CD14-positive monocyte (primary cell): ENCODE measurements around the gene ATP2A2. TPM values are rescaled to one million over a fixed set of nuclear protein-coding genes. Genes with fewer than 3 reads are reported as not detected.
A peak's percentile ranks its signal among the peaks of the same experiment; 100 is the strongest.

Experiments used
- DNase-seq, 3 donors: peaks; one replicate each; pipeline ENCODE4 v3.0.0-alpha.2; 2011 to 2022
- H2AFZ ChIP-seq: 2 replicates; pipeline ENCODE4 v1.6.0; 2012; ENCODE audit warnings: mild to moderate bottlenecking, low read depth, low read length, inconsistent platforms; ENCODE audit not compliant: insufficient read depth, poor library complexity, severe bottlenecking
- H3K27ac ChIP-seq, 2 donors: 1 replicate in 1 of 2; 2 replicates in 1 of 2; pipeline ENCODE4 v1.5.1; 2012 to 2013; ENCODE audit warnings: low read length in 2 of 2, control low read depth in 1 of 2, inconsistent platforms in 1 of 2, low read depth in 1 of 2, mild to moderate bottlenecking in 1 of 2
- H3K27me3 ChIP-seq, 2 donors: one replicate each; pipeline versions ENCODE4 v1.6.0 to v1.6.1; 2011 to 2013; ENCODE audit warnings: low read length in 2 of 2; ENCODE audit not compliant: control insufficient read depth in 2 of 2, insufficient read depth in 2 of 2
- H3K36me3 ChIP-seq, 2 donors: replicated peaks in 1 of 2; 1 replicate in 1 of 2; 2 replicates in 1 of 2; pipeline versions ENCODE4 v1.5.1 to v1.6.1; 2012 to 2013; ENCODE audit warnings: low read length in 2 of 2, control low read depth in 1 of 2, inconsistent platforms in 1 of 2, mild to moderate bottlenecking in 1 of 2; ENCODE audit not compliant: insufficient read depth in 2 of 2, control insufficient read depth in 1 of 2
- H3K4me1 ChIP-seq, 2 donors: 1 replicate in 1 of 2; 2 replicates in 1 of 2; pipeline versions ENCODE4 v1.5.1 to v1.6.1; 2012 to 2013; ENCODE audit warnings: low read length in 2 of 2, control low read depth in 1 of 2, inconsistent platforms in 1 of 2, mild to moderate bottlenecking in 1 of 2, moderate library complexity in 1 of 2; ENCODE audit not compliant: insufficient read depth in 2 of 2, control insufficient read depth in 1 of 2
- H3K4me2 ChIP-seq: replicated peaks from 2 replicates; pipeline ENCODE3; 2012; ENCODE audit warnings: low read length, moderate library complexity, mild to moderate bottlenecking; ENCODE audit not compliant: poor library complexity, severe bottlenecking; ENCODE audit errors: extremely low read depth
- H3K4me3 ChIP-seq, 3 experiments: fragments of 200-600 bp in 1 of 3; sonication (generic) in 1 of 3; replicated peaks in 1 of 3; 1 replicate in 2 of 3; 2 replicates in 1 of 3; pipeline ENCODE4 v1.5.1; 2011 to 2013; ENCODE audit warnings: low read length in 3 of 3, mild to moderate bottlenecking in 3 of 3, control low read depth in 2 of 3, low read depth in 2 of 3, inconsistent platforms in 1 of 3, moderate library complexity in 1 of 3
- H3K79me2 ChIP-seq: 2 replicates; pipeline ENCODE4 v1.6.0; 2012; ENCODE audit warnings: mild to moderate bottlenecking, control low read depth, inconsistent platforms, low read length, moderate library complexity; ENCODE audit not compliant: insufficient read depth
- H3K9ac ChIP-seq: 2 replicates; pipeline ENCODE4 v1.6.0; 2017; ENCODE audit warnings: low read length, mild to moderate bottlenecking; ENCODE audit not compliant: insufficient read depth, poor library complexity, severe bottlenecking
- H3K9me3 ChIP-seq, 2 donors: replicated peaks in 1 of 2; 1 replicate in 1 of 2; 2 replicates in 1 of 2; pipeline versions ENCODE4 v1.5.1 to v1.6.1; 2012 to 2013; ENCODE audit warnings: low read length in 2 of 2, control low read depth in 1 of 2; ENCODE audit not compliant: control insufficient read depth in 1 of 2, insufficient read depth in 1 of 2
- H4K20me1 ChIP-seq: 2 replicates; pipeline ENCODE4 v1.6.0; 2012; ENCODE audit warnings: mild to moderate bottlenecking, low read length, control low read depth, moderate library complexity; ENCODE audit not compliant: insufficient read depth
- H3K27ac Mint-ChIP-seq, 7 donors: one replicate each; pipeline ENCODE4 v1.8.0; 2020; ENCODE audit warnings: mild to moderate bottlenecking in 7 of 7, mixed read lengths in 7 of 7, moderate library complexity in 6 of 7, inconsistent platforms in 2 of 7
- H3K27me3 Mint-ChIP-seq, 3 donors: one replicate each; pipeline ENCODE4 v1.8.0; 2021 to 2022; ENCODE audit warnings: low read depth in 3 of 3, mild to moderate bottlenecking in 3 of 3, mixed read lengths in 3 of 3, moderate library complexity in 3 of 3, inconsistent platforms in 1 of 3
- H3K36me3 Mint-ChIP-seq, 2 donors: one replicate each; pipeline ENCODE4 v1.8.0; 2020; ENCODE audit warnings: mixed read lengths in 2 of 2, inconsistent platforms in 1 of 2, mild to moderate bottlenecking in 1 of 2
- H3K4me1 Mint-ChIP-seq: one replicate; pipeline ENCODE4 v1.8.0; 2020; ENCODE audit warnings: mild to moderate bottlenecking, mixed read lengths
- H3K4me3 Mint-ChIP-seq, 2 donors: one replicate each; pipeline ENCODE4 v1.8.0; 2020; ENCODE audit warnings: mild to moderate bottlenecking in 2 of 2, mixed read lengths in 2 of 2, moderate library complexity in 1 of 2
- H3K9me3 Mint-ChIP-seq, 7 donors: one replicate each; pipeline ENCODE4 v1.8.0; 2020 to 2022; ENCODE audit warnings: mixed read lengths in 7 of 7, mild to moderate bottlenecking in 6 of 7, moderate library complexity in 6 of 7, inconsistent platforms in 2 of 7
- WGBS: methylation state at CpG from one replicate; pipeline ENCODE4 v1.1.5; 2013; ENCODE audit warnings: missing lambda C conversion rate; ENCODE audit not compliant: insufficient coverage; 5-methylcytosine and 5-hydroxymethylcytosine counted together
- intact Hi-C, 2 donors: fragments of 100-400 bp; cut with micrococcal nuclease; formaldehyde crosslinking; loops; one replicate each; pipeline versions ENCODE4 v1.15.0 to v1.15.1; 2023
- polyA plus RNA-seq, 3 donors: library from polyadenylated mRNA; depleted of rRNA in 1 of 3; unstranded in 2 of 3; stranded (reverse) in 1 of 3; fragments of 300-500 nt in 2 of 3; fragments of >200 nt in 1 of 3; fragmentation: Illumina TruSeq in 2 of 3; gene quantifications; 1 replicate in 2 of 3; 2 replicates in 1 of 3; pipeline ENCODE4 v1.2.3, GENCODE V29; 2012 to 2021
- TF ChIP-seq, protein P1 (sequence below): fragments of 200-600 bp; IDR thresholded peaks from one replicate; pipeline ENCODE4 v1.8.0; 2022; ENCODE audit warnings: antibody characterized with exemption, mild to moderate bottlenecking

The ATP2A2 gene
- polyA plus RNA-seq, 3 donors: 4.5 to 83.1 (median 6.9) TPM

DNA sequence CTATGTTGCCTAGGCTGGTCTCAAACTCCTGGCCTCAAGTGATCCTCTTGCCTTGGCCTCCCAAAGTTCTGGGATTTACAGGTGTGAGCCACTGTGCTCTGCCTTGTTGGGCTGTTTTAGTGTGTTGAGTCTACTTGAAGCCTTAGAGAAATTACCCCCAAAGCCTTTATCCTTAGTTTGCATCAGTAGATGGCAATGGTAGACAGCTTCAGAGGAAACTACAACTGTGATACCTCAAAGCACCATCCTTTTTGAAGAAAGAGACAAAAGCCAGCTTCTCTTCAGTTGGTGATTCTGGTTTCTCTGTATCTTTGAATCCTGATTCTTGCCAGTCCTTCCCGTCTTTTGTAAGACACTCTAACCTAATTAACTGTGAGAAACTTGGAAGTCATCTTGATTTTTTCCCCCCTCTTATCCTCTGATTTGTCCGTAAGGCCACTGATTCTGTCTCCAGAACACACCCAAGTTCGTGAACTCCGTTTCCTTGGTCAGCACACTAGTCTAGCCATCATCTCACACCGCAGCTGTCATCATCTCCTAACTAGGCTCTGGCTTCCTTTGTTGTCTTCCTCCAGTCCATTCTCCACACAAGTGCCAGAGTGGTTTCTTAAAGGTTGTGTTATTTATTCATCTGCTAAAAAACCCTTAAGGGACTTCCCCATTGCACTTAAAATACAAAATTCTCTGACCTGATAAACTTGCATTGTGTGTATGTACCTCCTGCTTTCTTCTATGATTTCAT lies 20.2 kb downstream of the ATP2A2 start:
- Histone ChIP-seq H3K27ac (peak overlapping the region in 1 of 2 donors; percentile 58), H3K4me2 (no peak overlapping the region), H3K4me3 (no peak overlapping the region), H3K9ac (no peak overlapping the region), H3K27me3 (no peaks in the 10 kb centered on the region), H4K20me1 (peaks cover 97% of the 10 kb centered on the region), H3K4me1 (peaks cover 9 to 14% of the 10 kb centered on the region in 2 donors), H3K9me3 (no peaks in the 10 kb centered on the region), H3K79me2 (peaks cover 100% of the 10 kb centered on the region), H2AFZ (no peak overlapping the region), H3K36me3 (peaks cover 69 to 93% of the 10 kb centered on the region in 2 donors)
- Mint-ChIP-seq H3K27ac (peak overlapping the region in 6 of 7 donors; percentile 27 to 85 (median 62)), H3K4me3 (no peak overlapping the region), H3K4me1 (peaks cover 25% of the 10 kb centered on the region), H3K9me3 (no peaks in the 10 kb centered on the region), H3K27me3 (no peaks in the 10 kb centered on the region), H3K36me3 (peaks cover 72 to 90% of the 10 kb centered on the region in 2 donors)
- TF ChIP-seq, protein P1, sequence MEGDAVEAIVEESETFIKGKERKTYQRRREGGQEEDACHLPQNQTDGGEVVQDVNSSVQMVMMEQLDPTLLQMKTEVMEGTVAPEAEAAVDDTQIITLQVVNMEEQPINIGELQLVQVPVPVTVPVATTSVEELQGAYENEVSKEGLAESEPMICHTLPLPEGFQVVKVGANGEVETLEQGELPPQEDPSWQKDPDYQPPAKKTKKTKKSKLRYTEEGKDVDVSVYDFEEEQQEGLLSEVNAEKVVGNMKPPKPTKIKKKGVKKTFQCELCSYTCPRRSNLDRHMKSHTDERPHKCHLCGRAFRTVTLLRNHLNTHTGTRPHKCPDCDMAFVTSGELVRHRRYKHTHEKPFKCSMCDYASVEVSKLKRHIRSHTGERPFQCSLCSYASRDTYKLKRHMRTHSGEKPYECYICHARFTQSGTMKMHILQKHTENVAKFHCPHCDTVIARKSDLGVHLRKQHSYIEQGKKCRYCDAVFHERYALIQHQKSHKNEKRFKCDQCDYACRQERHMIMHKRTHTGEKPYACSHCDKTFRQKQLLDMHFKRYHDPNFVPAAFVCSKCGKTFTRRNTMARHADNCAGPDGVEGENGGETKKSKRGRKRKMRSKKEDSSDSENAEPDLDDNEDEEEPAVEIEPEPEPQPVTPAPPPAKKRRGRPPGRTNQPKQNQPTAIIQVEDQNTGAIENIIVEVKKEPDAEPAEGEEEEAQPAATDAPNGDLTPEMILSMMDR: no peak
- DNase-seq: no peak
- intact Hi-C loops: no loop called here
- WGBS: 78% methylated on average over 5 of the region's 5 CpGs

DNA sequence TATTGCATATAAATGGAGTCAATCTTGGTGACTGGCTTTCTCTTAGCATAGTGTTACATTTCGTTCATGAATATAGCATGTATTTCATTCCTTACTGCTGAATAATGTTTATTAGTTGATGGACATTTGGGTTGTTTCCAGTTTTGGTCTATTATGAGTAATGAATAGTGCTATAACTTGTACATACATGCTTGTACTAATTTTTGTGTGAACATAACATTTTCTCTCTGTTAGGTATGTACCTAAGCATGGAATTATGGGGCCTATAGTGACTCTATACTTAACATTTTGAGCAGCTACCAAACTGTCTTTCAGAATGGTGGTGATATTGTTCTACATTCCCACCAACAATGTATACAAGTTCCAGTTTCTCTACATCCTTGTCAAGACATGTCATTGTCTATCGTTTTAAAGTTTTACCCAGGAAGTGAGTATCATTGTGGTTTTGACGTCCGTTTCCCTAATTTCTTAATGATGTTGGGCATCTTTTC lies 23.1 kb downstream of the ATP2A2 start:
- Histone ChIP-seq H3K9ac (no peak overlapping the region), H4K20me1 (peaks cover 99% of the 10 kb centered on the region), H3K27ac (peak overlapping the region in 1 of 2 donors; percentile 49), H3K4me3 (no peak overlapping the region), H3K4me2 (no peak overlapping the region), H2AFZ (no peak overlapping the region), H3K27me3 (no peaks in the 10 kb centered on the region), H3K36me3 (peaks cover 56 to 91% of the 10 kb centered on the region in 2 donors), H3K9me3 (no peaks in the 10 kb centered on the region), H3K4me1 (peaks cover 9 to 14% of the 10 kb centered on the region in 2 donors), H3K79me2 (peaks cover 100% of the 10 kb centered on the region)
- intact Hi-C loops: no loop called here
- no peaks in the 10 kb centered on the region for H3K27me3 Mint-ChIP-seq
- H3K36me3 Mint-ChIP-seq: peaks cover 66 to 87% of the 10 kb centered on the region in 2 donors
- H3K4me3 Mint-ChIP-seq: no peak overlapping the region
- peak; percentile 13 to 46 (median 18) for DNase-seq
- H3K4me1 Mint-ChIP-seq: peaks cover 28% of the 10 kb centered on the region
- H3K9me3 Mint-ChIP-seq: no peaks in the 10 kb centered on the region
- WGBS: no CpG with 5 or more reads among the region's 4 CpGs
- H3K27ac Mint-ChIP-seq: peak overlapping the region in 5 of 7 donors; percentile 19 to 65 (median 30)
- TF ChIP-seq, protein P1: no peak
